Spinal cord (tissue), 10 donors: Measurements from ENCODE around the gene GP1BB. TPM values are rescaled to one million over a fixed set of nuclear protein-coding genes. Genes with fewer than 3 reads are reported as not detected.

Source experiments
- DNase-seq, 6 donors: peaks; one replicate each; pipeline versions ENCODE4 v3.0.0 to v3.0.0-alpha.2; 2013 to 2015; ENCODE audit warnings: low spot score in 6 of 6, low read depth in 4 of 6
- H3K27ac ChIP-seq: one replicate; pipeline ENCODE4 v1.5.1; 2013; ENCODE audit warnings: low read depth, low read length, control low read depth
- H3K27me3 ChIP-seq: one replicate; pipeline ENCODE4 v1.6.1; 2013; ENCODE audit warnings: low read length; ENCODE audit not compliant: control insufficient read depth, insufficient read depth
- H3K36me3 ChIP-seq: one replicate; pipeline ENCODE4 v1.6.1; 2013; ENCODE audit warnings: low read length; ENCODE audit not compliant: control insufficient read depth, insufficient read depth
- H3K4me1 ChIP-seq: one replicate; pipeline ENCODE4 v1.6.1; 2013; ENCODE audit warnings: low read length; ENCODE audit not compliant: control insufficient read depth, insufficient read depth
- H3K4me3 ChIP-seq: one replicate; pipeline ENCODE4 v1.5.1; 2013; ENCODE audit warnings: low read depth, low read length, control low read depth
- H3K9me3 ChIP-seq: one replicate; pipeline ENCODE4 v1.6.1; 2013; ENCODE audit warnings: low read length; ENCODE audit not compliant: control insufficient read depth, insufficient read depth
- WGBS: methylation state at CpG from one replicate; pipeline ENCODE4 v1.1.5; 2013; ENCODE audit warnings: missing lambda C conversion rate; ENCODE audit not compliant: insufficient coverage; 5-methylcytosine and 5-hydroxymethylcytosine counted together
- polyA plus RNA-seq, 2 donors: library from polyadenylated mRNA; unstranded; fragments of 120-200 nt; gene quantifications; one replicate each; pipeline ENCODE4 v1.2.1, GENCODE V29; 2013; ENCODE audit not compliant: insufficient read length in 2 of 2
- total RNA-seq, 2 donors: library from RNA; depleted of rRNA in 1 of 2; stranded (reverse); fragments of 120-200 nt in 1 of 2; fragments of >200 nt in 1 of 2; gene quantifications; one replicate each; pipeline versions ENCODE4 v1.2.3 to v1.2.4, GENCODE V29; 2013 to 2014
- donor health status: healthy.

The GP1BB gene
- total and polyA plus RNA-seq, 4 donors, result 5.3 to 50.5 (median 27.1) TPM

DNA sequence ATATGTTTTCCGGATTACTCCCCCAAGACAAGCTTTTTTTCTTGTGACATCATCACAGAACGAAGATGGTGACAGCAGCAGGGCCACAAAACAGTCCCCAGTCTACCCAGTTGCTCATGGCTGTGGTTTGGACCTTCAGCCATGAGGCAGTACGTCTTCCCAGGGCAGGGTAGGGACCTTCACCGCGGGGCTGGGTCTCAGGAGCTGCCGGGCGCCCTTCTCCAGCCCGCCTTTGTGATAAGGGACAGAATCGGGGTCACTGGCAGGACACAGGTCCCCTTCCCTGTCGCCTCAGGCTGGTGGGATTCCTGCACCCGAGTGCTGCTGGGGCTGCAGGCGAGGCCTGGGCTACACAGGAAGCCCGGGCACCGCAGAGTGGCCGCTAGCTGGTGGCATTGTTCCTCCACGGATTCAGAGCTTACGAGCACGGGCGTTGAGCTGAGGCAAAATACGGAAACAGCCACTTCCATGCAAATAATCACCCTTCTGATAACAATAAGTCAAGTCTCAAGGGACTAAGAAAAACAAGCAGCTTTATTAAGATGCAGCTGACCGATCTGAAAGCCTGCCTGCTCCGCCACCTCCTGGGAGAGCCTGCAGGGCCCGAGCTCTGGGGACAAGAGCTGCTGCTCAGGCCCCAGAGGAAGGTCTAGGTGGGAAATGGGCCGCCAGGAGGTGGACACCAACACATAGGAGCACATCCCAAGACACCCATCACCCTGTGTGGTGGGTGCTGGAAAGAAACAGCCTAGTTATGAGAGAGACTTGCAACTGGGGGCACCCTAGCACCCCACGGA, 49.5 kb downstream of the GP1BB start:
- Histone ChIP-seq H3K27ac (no peak overlapping the region), H3K36me3 (no peaks in the 10 kb centered on the region), H3K4me1 (peaks cover 16% of the 10 kb centered on the region), H3K27me3 (peaks cover 39% of the 10 kb centered on the region), H3K4me3 (no peak overlapping the region), H3K9me3 (no peaks in the 10 kb centered on the region)
- WGBS, result 59% methylated on average over 23 of the region's 25 CpGs
- DNase-seq, result peak in 1 of 6 donors; percentile 22

DNA sequence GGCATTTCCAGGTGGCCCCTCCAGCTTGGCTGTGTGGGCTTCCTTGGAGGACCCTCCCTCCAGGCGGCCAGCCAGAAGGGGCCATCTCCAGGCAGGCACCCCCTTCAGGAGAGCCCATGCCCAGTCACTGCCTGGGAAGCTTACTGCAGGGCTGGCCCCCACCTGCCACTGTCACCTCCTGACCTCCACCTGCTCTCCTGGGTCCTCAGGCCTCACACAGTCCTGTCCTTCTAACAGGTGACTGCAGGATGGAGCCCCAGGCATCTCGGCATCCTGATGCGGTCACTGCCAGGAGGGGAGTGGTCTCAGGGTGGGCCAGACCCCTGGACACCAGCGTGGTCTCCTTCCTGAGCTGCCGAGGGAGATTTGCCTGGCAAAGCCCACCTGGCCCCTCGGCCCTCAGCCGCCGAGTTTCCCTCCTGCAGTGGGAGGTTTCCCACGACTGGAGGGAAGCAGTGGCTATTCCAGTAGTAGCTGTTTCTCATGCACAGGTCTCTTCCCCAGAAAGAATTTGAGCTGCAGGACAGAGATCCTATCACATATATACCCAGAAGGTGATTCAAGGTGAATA, 50.2 kb downstream of the GP1BB start:
- no peak overlapping the region for H3K4me3 ChIP-seq
- H3K9me3 ChIP-seq, result no peaks in the 10 kb centered on the region
- WGBS, result 84% methylated on average over 6 of the region's 9 CpGs
- no peaks in the 10 kb centered on the region for H3K36me3 ChIP-seq
- peaks cover 11% of the 10 kb centered on the region for H3K4me1 ChIP-seq
- no peak for DNase-seq
- H3K27me3 ChIP-seq, result peaks cover 32% of the 10 kb centered on the region
- H3K27ac ChIP-seq, result no peak overlapping the region

Other genes starting within 250 kb of the GP1BB start
- 10 to 100 TPM; 28.9 to 51.5 TPM for gene UFD1, start 244.3 kb upstream of the GP1BB start, total RNA-seq
- gene UFD1, start 244.3 kb upstream of the GP1BB start, polyA plus RNA-seq, result 10 to 100 TPM; 53.7 to 58.3 TPM
- 1 to 10 TPM; 4.0 to 7.9 TPM for gene CDC45, start 243.6 kb upstream of the GP1BB start, total RNA-seq
- 1 to 10 TPM; 7.4 to 8.5 TPM for gene CDC45, start 243.6 kb upstream of the GP1BB start, polyA plus RNA-seq
- gene CLDN5, start 199.1 kb upstream of the GP1BB start, total RNA-seq, result 100 to 1,000 TPM in 1 of 2 donors, 10 to 100 TPM in 1; 61.0 to 203 TPM
- 100 to 1,000 TPM in 1 of 2 donors, 10 to 100 TPM in 1; 98.9 to 103 TPM for gene CLDN5, start 199.1 kb upstream of the GP1BB start, polyA plus RNA-seq
- gene SEPTIN5, start 9.0 kb upstream of the GP1BB start, total RNA-seq, result 100 to 1,000 TPM in 1 of 2 donors, 10 to 100 TPM in 1; 82.9 to 106 TPM
- gene SEPTIN5, start 9.0 kb upstream of the GP1BB start, polyA plus RNA-seq, result 100 to 1,000 TPM; 243 to 294 TPM
- 1 to 10 TPM in 1 of 2 donors, not detected in 1; 1.3 TPM for gene TBX1, start 37.2 kb downstream of the GP1BB start, total RNA-seq
- under 1 TPM; 0.35 to 0.63 TPM for gene TBX1, start 37.2 kb downstream of the GP1BB start, polyA plus RNA-seq
- 1 to 10 TPM; 3.2 to 4.8 TPM for gene GNB1L, start 131.3 kb downstream of the GP1BB start, total RNA-seq
- gene GNB1L, start 131.3 kb downstream of the GP1BB start, polyA plus RNA-seq, result 10 to 100 TPM in 1 of 2 donors, 1 to 10 TPM in 1; 5.8 to 10.3 TPM
- gene RTL10, start 131.3 kb downstream of the GP1BB start, total RNA-seq, result 10 to 100 TPM; 11.0 to 14.8 TPM
- gene RTL10, start 131.3 kb downstream of the GP1BB start, polyA plus RNA-seq, result 10 to 100 TPM; 14.7 to 18.7 TPM
- gene COMT, start 218.2 kb downstream of the GP1BB start, total RNA-seq, result 100 to 1,000 TPM in 1 of 2 donors, 10 to 100 TPM in 1; 72.6 to 139 TPM
- 100 to 1,000 TPM; 154 to 158 TPM for gene COMT, start 218.2 kb downstream of the GP1BB start, polyA plus RNA-seq
- 10 to 100 TPM; 17.1 to 21.7 TPM for gene TXNRD2, start 218.3 kb downstream of the GP1BB start, total RNA-seq
- gene TXNRD2, start 218.3 kb downstream of the GP1BB start, polyA plus RNA-seq, result 10 to 100 TPM; 25.6 to 29.4 TPM